DMS114 treated with DMSO at 0.1 percent for 48 hours (cell line): ENCODE results near the gene POPDC2.
"Not testable (repeated sequence)": the region's sequence is repeated elsewhere in the genome, so short reads cannot be mapped to it uniquely, and the experiment has no call there.

Experiments
- DNase-seq: peaks from one replicate; lab custom pipeline; 2025; ENCODE audit not compliant: unreplicated experiment; lab: John Stamatoyannopoulos, UW

POPDC2 gene

DNA sequence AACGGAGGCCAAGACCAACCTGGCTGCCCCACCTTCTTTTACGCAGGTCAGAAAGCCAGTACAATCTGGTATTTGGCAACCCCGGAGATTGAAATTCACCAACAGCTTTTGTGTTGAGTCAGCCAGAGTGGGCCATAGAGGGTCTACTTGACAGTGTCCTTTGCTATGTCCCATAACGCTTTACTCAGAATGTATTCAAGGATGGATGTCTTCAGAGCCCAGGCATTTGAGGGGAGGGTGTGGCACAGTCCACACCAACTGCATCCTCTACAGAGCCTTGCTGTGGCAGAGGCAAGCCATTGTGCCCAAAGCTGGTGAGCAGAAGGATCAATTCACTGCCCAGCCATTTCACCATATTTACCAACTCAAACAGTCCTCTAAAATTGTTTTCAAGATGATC is 44.3 kb downstream of the POPDC2 start:
- no peak for DNase-seq

DNA sequence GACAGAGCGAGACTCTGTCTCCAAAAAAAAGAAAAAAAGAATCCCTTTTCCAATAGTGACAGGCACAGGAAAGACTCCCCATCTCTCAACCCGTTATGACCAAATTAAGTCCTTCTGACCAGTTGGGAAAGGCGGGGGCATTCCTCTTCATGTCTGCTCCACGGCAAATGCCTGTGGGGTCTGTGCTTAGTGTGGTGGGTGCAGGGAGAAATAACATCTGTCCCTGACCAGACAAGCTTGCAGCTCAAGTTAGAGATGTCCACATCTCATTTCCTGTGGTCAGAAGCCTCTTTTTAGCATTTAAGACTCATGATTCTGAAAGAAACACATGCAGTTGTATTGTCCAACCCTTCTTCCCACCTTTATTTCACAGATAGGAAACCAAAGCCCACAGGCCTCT is 46.5 kb downstream of the POPDC2 start:
- DNase-seq: no peak

DNA sequence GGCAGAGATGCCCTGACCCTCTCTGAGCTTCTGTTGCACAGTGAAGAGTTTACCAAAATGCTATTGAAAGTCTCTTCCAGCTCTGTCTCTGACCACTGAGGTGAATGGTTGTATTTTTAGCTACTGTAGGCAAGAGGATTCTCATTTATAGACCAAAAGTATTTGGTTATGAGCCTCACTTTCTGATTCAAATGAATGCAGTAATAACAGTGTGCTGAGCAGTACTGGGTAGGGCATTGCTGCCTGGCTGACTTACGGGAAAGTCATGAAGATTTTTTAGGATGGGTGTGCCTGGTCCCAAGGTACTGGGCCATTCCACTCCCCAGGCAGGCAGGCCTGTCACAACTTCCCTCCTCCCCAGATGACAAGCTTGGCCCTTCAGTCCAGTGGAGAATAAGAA is 47.2 kb downstream of the POPDC2 start:
- no peak for DNase-seq

DNA sequence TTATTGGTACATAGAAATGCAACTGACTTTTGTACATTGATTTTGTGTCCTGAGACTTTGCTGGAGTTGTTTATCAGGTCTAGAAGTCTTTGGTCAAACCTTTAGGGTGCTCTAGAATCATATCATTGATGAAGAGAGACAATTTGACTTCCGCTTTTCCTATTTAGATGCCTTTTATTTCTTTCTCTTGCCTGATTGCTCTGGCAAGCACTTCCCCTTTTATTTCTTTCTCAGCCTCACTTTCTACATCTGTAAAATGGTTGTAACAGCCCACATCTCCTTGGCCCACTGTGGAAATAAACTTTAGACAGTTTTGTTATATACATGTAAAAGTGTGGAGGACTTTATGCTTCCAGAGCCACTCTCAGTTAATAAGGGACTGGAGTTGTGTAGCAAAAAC is 48.7 kb downstream of the POPDC2 start:
- DNase-seq: no peak

DNA sequence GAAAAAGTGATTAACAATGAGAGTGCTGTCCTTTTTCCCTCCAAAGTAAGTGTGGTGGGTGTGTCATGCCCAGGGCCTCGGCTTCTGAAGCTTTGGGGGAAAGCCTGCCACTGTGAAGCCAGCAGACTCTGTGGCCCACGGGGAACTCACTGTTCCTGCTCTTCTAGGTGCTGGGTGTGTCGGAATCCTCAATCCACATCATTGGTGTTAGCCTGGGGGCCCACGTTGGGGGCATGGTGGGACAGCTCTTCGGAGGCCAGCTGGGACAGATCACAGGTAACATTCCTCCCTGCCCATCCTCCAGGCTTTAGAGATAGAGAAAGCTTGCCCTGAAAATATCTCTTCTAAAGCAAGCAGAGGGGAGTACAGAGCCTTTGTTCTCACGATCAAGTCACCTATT is 51.1 kb downstream of the POPDC2 start:
- DNase-seq: no peak

DNA sequence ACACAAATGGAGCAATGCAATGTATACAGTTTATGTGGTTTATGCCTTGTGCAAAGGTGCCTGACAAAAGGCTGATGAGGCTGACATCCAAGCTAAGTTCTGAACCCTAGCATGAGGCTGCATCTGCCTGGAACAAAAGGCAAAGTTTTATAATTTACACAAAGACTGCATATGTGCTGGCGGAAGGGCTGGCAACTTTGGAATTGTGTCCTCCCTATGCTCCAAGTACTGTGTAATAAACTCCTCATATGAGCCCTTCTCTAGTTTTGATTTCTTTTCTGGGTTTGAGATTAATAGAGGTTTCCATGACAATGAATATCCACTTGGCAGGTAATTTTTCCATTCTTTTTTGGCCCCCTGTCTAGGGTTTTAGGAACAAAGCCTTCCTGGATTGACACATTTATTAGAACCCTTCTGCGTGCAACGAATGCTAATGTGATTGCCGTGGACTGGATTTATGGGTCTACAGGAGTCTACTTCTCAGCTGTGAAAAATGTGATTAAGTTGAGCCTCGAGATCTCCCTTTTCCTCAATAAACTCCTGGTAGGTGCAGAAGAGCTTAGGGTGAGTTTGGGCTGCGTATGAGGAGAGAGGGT is 51.9 kb downstream of the POPDC2 start:
- no peak for DNase-seq

DNA sequence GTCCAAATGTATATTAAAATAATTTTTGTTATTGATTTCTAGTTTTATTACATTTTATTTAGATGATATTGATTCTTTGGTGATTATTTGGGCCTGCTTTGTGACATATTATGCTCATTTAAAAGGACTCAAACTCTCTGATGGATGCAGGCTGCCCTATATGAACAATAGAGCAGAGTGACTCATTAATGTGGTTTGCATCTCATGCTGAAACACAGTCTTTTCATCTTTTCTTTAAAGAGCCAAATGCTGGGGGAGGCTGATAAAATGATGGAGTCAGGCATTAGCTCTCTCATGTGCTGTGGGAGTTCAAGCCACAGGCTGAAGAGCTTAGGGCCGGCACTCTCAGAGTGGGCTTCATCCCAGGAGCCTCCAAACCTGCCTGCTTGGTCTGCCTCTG is 55.5 kb downstream of the POPDC2 start:
- no peak for DNase-seq

DNA sequence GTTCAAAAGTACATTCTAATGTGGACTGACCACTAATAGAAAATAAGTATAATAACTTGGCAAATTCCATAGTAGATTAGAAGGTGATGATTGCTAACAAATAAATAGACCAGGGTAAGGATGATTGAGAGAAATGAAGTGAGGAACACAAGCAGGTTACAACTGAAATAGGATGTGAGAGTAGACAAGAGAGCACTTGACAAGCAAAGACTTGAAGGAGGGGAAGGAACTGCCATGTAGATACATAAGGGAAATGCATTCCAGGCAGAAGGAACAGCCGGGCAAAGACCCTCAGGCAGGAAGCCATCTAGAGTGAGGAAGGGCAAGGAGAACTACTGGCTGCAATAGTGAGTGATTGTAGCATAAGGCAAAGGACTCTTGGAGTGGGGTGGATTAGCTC is 57.7 kb downstream of the POPDC2 start:
- DNase-seq: no peak

DNA sequence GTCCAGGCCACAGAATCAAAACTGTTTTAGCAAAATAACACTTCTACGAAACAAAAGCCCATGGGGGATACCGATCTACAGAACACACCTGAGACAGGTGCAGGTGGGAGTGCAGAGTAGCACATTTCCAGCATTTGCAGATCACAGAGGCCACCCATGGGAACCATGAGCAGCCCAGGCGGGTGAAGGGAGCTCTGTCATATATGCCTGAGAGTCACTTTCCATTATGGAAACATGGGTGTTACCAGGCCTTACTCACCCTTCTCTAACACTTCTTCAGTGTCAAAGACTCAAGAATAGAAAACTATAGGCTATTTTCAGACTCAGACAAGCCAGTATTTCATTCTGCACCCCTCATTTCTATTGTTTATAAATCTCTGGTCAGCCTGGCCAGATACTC is 59.2 kb downstream of the POPDC2 start:
- no peak for DNase-seq

DNA sequence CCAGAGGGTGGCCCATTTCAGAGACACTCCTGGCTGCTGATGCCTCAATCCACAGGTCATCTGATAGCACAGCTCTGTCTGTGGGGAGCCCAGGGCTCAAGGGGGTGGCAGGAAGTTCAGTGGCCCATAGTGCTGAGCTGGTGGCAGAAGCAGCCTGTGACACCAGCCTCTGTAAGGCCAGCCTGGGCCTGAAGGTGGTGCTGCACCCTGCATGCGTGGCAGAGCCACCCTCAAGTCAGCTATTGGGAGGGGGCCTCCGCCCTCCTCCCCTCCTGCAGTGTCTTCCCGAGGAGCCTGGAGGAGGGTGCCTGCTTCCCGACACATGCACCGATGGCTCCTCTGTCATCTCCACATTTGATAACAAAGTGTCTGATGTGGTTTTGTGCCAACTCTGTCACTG is 59.7 kb downstream of the POPDC2 start:
- DNase-seq: no peak

DNA sequence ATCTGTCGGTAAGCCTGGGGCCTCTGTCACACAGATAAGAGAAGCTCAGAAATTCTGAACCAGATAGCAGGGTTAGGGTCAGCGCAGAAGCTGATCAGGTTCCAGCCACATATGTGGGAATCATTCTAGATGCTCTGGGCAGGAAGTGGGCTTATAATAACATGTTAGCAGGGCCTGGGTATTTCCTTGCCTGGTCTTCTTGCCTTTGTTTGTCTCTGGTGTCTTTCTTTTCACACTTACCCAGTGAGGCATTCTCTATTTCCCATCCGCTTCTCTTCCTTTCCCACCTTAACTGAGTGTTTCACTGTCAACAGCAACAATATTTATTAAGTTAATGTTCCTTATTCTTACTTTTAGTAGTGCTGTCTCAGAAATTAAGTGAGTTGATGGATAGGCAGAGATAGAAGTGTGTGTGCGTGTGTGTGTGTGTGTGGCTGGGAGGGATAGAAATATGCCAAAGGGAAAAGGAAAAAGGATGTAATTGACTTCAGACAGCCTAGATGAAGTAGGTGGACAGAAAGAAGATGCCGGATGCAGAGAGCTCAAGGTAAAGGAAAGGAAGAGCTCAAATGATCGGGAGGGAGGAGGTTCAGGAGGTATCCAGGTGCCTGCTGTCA is 60.7 kb downstream of the POPDC2 start:
- no peak for DNase-seq

DNA sequence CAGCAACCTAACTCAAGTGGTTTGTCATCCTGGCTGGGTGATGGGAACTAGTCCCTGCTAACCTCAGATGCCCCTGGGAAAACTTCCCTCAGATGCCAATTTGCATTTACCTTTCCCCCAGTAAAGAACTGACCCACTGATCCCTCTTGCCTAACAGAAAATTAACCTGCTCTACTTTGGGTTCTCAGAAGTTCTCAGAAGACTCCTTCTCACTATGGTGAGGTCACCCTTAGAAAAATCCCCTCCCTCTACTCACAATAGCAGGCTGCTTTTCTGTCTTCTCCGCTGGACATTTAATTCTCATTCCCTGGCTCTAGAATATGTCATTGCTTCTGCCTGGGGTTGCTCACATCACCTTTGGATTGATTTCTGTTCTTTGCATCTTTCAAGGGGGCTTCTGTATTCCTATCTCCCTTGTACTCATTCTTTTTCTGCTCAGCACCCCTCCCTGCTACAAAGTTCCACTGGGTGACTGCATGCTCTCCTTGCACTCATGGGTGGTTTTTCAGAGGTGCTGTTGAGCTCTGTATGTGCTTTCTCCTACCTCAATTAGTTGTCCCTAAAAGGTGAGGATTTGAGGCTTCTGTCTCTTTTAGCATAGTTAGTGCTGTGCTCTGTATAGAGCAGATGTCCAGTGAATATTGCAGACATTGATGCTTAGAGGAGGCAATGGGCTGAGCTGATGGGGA is 61.8 kb downstream of the POPDC2 start:
- no peak for DNase-seq

DNA sequence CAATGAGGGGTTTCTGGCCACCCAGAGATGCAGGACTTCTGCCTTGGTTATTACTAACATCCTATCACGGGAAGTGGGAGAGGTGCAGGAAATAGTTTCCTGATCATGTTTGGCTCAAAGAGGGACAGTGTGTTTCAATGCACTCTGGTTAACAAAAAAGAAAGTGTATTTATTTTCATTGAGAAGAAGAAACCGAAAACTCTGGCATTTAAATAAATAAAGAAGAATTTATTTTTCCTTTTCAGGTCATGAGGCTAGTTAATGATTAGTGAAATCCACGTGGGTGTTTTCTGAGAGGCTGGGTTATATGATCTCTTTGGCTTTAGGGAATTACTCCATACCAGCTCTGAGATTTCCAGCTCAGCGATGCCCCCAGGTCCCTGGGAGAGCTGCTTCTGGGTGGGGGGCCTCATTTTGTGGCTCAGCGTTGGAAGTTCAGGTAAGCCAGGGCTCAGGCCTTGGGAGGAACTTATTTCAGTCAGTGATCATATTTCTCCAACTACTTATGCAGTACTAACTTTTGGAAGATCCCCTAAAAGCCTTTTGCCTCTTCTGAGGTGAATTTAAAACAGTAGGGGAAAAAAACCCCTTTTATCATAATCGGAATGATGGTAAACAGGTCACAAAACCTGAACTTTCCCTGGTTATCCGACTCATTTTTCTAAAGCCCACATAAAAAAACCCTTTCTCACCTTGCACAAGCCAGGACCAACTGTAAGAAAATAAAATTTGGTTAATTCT is 62.7 kb downstream of the POPDC2 start, which contains the start of gene PLA1A:
Gene PLA1A (plus strand): TSS at position 338 of the 741 bp plus-strand sequence. CDS start 29 bp downstream, at position 367.
- DNase-seq: no peak

DNA sequence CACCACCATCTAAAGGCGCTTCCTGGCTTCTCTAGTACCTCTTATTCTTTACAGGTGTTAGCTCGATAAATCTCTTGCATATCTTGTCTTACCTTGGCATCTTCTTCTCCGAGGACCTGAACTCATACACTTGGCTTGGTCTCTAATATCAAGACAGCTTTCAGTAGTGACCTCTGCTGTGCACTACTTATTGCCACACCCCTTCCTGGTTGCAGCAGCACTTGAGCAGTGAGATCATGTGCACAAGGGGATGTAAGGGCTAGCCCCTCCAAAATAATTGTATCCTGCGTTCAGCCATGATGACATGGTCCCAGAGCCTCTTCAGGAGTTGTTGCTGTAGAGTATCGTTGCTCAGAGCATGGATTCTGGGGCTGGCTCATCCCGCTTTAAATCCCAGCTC is 64.0 kb downstream of the POPDC2 start:
- no peak for DNase-seq

DNA sequence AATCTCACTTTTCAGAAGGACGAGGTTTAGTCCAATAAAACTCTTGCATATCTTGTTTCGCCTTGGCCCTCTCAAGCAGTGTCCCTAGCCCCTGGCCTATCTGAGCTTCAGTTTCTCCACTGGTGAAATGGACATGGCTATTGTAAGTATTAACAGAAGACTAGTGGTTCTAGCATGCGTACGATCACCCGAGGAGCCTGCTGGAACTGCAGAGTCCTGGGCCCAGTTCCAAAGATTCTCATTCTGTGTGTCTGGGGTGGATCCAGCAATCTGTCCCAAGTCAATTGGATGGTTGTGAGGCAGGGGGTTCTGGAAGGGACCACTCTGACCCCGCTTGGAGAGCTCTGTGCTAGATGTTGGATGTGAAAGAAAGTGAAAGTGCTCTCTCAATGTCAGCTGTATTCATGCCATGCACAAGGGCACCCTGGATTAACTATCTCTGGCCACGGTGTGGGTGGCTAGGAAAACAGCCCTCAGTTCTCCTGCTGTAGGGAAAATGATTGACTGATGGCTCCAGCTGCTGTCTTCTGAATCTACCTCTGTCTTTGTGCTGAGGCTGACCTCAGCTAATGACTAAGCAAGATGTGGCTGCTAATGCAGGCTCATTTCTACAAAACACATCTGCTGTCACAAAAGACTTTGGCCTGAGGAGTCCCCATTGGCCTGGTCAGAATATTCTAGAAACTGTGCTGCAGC is 64.6 kb downstream of the POPDC2 start:
- no peak for DNase-seq

DNA sequence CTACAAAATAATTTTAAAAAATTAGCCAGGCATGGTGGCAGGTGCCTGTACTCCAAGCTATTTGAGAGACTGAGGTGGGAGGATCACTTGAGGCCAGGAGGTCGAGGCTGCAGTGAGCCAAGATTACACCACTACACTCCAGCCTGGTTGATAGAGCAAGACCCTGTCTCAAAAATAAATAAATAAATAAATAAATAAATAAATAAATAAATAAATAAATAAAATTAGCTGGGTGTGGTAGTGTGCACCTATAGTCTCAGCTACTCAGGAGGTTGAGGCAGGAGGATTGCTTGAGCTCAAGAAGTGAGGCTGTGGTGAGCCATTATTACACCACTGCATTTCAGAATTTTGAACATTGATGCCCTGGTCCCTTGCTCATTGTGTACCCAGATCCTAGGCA is 65.5 kb downstream of the POPDC2 start:
- DNase-seq: not testable (repeated sequence)

DNA sequence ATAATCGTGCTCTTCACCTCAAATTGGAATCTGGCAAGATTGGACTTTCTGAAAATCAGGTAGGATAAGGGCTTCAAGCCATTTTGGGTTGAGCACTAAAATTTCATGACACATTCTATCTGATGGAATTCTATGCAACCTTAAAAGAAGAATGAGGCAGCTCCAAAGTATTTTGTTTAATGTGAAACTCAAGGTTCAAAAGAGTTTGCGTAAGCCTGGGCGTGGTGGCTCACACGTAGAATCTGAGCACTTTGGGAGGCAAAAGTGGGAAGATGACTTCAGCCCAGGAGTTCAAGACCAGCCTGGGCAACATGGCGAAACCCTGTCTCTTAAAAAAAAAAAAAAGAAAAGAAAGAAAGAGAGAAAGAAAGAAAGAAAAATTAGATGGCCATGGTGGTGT is 66.3 kb downstream of the POPDC2 start:
- DNase-seq: no peak

DNA sequence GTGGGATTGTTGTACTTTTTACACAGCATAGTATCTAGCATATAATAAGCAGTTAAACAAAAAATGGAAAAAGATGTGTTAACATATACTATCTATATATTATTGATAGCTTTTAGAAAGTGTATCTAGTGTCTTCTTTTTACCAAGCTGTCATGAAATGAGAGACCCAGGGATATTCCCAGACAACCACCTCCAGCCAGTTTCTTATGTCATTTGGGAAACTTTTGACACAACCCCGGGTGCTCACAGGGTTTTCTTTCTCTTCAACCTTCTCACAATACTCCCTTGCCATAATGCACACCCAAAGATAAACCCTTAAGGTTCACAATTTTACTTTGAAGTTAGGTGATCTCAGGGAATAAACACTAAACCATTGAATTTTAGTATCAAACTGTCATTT is 67.5 kb downstream of the POPDC2 start:
- no peak for DNase-seq
